OCI-LY3 (cell line): ENCODE results near the gene MGMT.

Experiments
- H2AFZ ChIP-seq: fragments of 200-600, 300-600 bp; shearing (Covaris generic); 2 replicates; pipeline ENCODE4 v1.6.0; 2014; ENCODE audit warnings: antibody characterized with exemption, low read depth, low read length
- H3K27ac ChIP-seq: fragments of 200-600, 300-600 bp; sonication (generic); 2 replicates; pipeline ENCODE4 v1.5.1; 2014; ENCODE audit warnings: mild to moderate bottlenecking, low read length, moderate library complexity, mixed read lengths
- H3K27me3 ChIP-seq: fragments of 200-600, 300-600 bp; sonication (generic); 2 replicates; pipeline ENCODE4 v1.6.1; 2014; ENCODE audit warnings: low read depth, low read length, mixed read lengths
- H3K36me3 ChIP-seq: fragments of 200-600, 300-600 bp; sonication (generic); replicated peaks from 2 replicates; pipeline ENCODE3; 2014; ENCODE audit warnings: low read depth, low read length, mixed read lengths
- H3K4me1 ChIP-seq: fragments of 300-600, 200-600 bp; sonication (generic); 2 replicates; pipeline ENCODE4 v1.6.1; 2014; ENCODE audit warnings: low read length, mixed read lengths
- H3K4me2 ChIP-seq: fragments of 200-600, 300-600 bp; sonication (generic); 2 replicates; pipeline ENCODE4 v1.6.1; 2014; ENCODE audit warnings: low read length, mixed read lengths
- H3K4me3 ChIP-seq: fragments of 300-600, 200-600 bp; sonication (generic); 2 replicates; pipeline ENCODE4 v1.5.1; 2014; ENCODE audit warnings: antibody characterized with exemption, mild to moderate bottlenecking, low read length, moderate library complexity
- H3K79me2 ChIP-seq: fragments of 300-600, 200-600 bp; shearing (Covaris generic); 2 replicates; pipeline ENCODE4 v1.6.1; 2014; ENCODE audit warnings: mild to moderate bottlenecking, low read length, mixed read lengths
- H3K9ac ChIP-seq: fragments of 300-600, 200-600 bp; shearing (Covaris generic); 2 replicates; pipeline ENCODE4 v1.6.0; 2014; ENCODE audit warnings: mild to moderate bottlenecking, low read length, moderate library complexity
- H3K9me3 ChIP-seq: fragments of 200-600, 300-600 bp; shearing (Covaris generic); 2 replicates; pipeline ENCODE4 v1.6.1; 2014; ENCODE audit warnings: low read length, mixed read lengths; ENCODE audit not compliant: insufficient read depth
- H4K20me1 ChIP-seq: fragments of 200-600, 300-600 bp; sonication (generic); 2 replicates; pipeline ENCODE4 v1.6.1; 2016; ENCODE audit warnings: low read length, mixed read lengths; ENCODE audit not compliant: insufficient read depth
- CTCF ChIP-seq: fragments of 200-600, 300-600 bp; sonication (generic); IDR thresholded peaks from 2 replicates; pipeline ENCODE4 v1.5.1; 2014; ENCODE audit warnings: antibody characterized with exemption, low read length, low read depth
- EZH2phosphoT487 ChIP-seq: fragments of 200-600 bp; shearing (Covaris generic); IDR thresholded peaks from 2 replicates; pipeline ENCODE4 v1.6.1; 2018; ENCODE audit warnings: antibody characterized with exemption, mixed run types, low read depth

MGMT gene

GRCh38 chr10:129645487-129645886 lies 178.4 kb downstream of the MGMT start:
- H3K27me3 ChIP-seq: no peaks in the 10 kb centered on the region
- no peaks in the 10 kb centered on the region for H3K9me3 ChIP-seq
- no peak overlapping the region for H2AFZ ChIP-seq
- no peaks in the 10 kb centered on the region for H3K36me3 ChIP-seq
- H3K27ac ChIP-seq: no peak overlapping the region
- H3K9ac ChIP-seq: no peak overlapping the region
- no peaks in the 10 kb centered on the region for H4K20me1 ChIP-seq
- H3K4me3 ChIP-seq: no peak overlapping the region
- H3K4me2 ChIP-seq: no peak overlapping the region
- TF ChIP-seq CTCF (no peak), EZH2phosphoT487 (no peak)
- H3K79me2 ChIP-seq: no peaks in the 10 kb centered on the region
- H3K4me1 ChIP-seq: no peaks in the 10 kb centered on the region

- no peak overlapping the region for H2AFZ ChIP-seq
- no peak overlapping the region for H3K9ac ChIP-seq
- H3K9me3 ChIP-seq: no peaks in the 10 kb centered on the region
- TF ChIP-seq CTCF: no peak
- no peak for TF ChIP-seq EZH2phosphoT487
- H3K36me3 ChIP-seq: no peaks in the 10 kb centered on the region
- no peaks in the 10 kb centered on the region for H3K27me3 ChIP-seq
- H3K27ac ChIP-seq: no peak overlapping the region
- H4K20me1 ChIP-seq: no peaks in the 10 kb centered on the region
- no peaks in the 10 kb centered on the region for H3K79me2 ChIP-seq
- H3K4me3 ChIP-seq: no peak overlapping the region
- no peak overlapping the region for H3K4me2 ChIP-seq
- no peaks in the 10 kb centered on the region for H3K4me1 ChIP-seq
Observed at GRCh38 chr10:129646973-129647372, 179.9 kb downstream of the MGMT start.

GRCh38 chr10:129647590-129647989 lies 180.5 kb downstream of the MGMT start:
- H3K79me2 ChIP-seq: no peaks in the 10 kb centered on the region
- no peaks in the 10 kb centered on the region for H4K20me1 ChIP-seq
- no peak overlapping the region for H2AFZ ChIP-seq
- no peaks in the 10 kb centered on the region for H3K4me1 ChIP-seq
- no peaks in the 10 kb centered on the region for H3K9me3 ChIP-seq
- no peak overlapping the region for H3K4me2 ChIP-seq
- H3K4me3 ChIP-seq: no peak overlapping the region
- no peaks in the 10 kb centered on the region for H3K27me3 ChIP-seq
- TF ChIP-seq EZH2phosphoT487 (no peak), CTCF (no peak)
- H3K9ac ChIP-seq: no peak overlapping the region
- H3K36me3 ChIP-seq: no peaks in the 10 kb centered on the region
- no peak overlapping the region for H3K27ac ChIP-seq

GRCh38 chr10:129648856-129649255 lies 181.8 kb downstream of the MGMT start:
- no peak overlapping the region for H3K27ac ChIP-seq
- no peaks in the 10 kb centered on the region for H3K27me3 ChIP-seq
- no peak overlapping the region for H3K4me2 ChIP-seq
- H3K9me3 ChIP-seq: no peaks in the 10 kb centered on the region
- H3K36me3 ChIP-seq: no peaks in the 10 kb centered on the region
- no peak overlapping the region for H3K9ac ChIP-seq
- H3K79me2 ChIP-seq: no peaks in the 10 kb centered on the region
- H2AFZ ChIP-seq: no peak overlapping the region
- H3K4me1 ChIP-seq: no peaks in the 10 kb centered on the region
- H4K20me1 ChIP-seq: no peaks in the 10 kb centered on the region
- no peak for TF ChIP-seq CTCF
- TF ChIP-seq EZH2phosphoT487: no peak
- no peak overlapping the region for H3K4me3 ChIP-seq
